Skeletal muscle tissue (tissue), 4 donors: ENCODE data around the gene UROC1. TPM values are rescaled to one million over a fixed set of nuclear protein-coding genes. Genes with fewer than 3 reads are reported as not detected.
A peak's percentile ranks its signal among the peaks of the same experiment; 100 is the strongest.

ENCODE experiments used
- H3K27ac ChIP-seq: one replicate; pipeline ENCODE4 v1.7.0; 2013; ENCODE audit warnings: mild to moderate bottlenecking, low read depth, low read length, inconsistent platforms
- H3K27me3 ChIP-seq, 3 donors: one replicate each; pipeline ENCODE4 v1.7.0; 2013; ENCODE audit warnings: low read length in 3 of 3; ENCODE audit not compliant: control insufficient read depth in 3 of 3, insufficient read depth in 3 of 3
- H3K36me3 ChIP-seq, 3 donors: one replicate each; pipeline ENCODE4 v1.7.0; 2013; ENCODE audit warnings: low read length in 3 of 3; ENCODE audit not compliant: control insufficient read depth in 3 of 3, insufficient read depth in 3 of 3
- H3K4me1 ChIP-seq, 3 donors: one replicate each; pipeline ENCODE4 v1.7.0; 2013; ENCODE audit warnings: low read length in 3 of 3, mild to moderate bottlenecking in 3 of 3; ENCODE audit not compliant: control insufficient read depth in 3 of 3, insufficient read depth in 3 of 3
- H3K4me3 ChIP-seq, 3 donors: one replicate each; pipeline ENCODE4 v1.7.0; 2013; ENCODE audit warnings: low read length in 3 of 3
- H3K9ac ChIP-seq, 3 donors: one replicate each; pipeline ENCODE4 v1.7.0; 2013; ENCODE audit warnings: low read length in 3 of 3, mild to moderate bottlenecking in 3 of 3, moderate library complexity in 2 of 3, low read depth in 1 of 3
- H3K9me3 ChIP-seq, 3 donors: one replicate each; pipeline ENCODE4 v1.7.0; 2013; ENCODE audit warnings: low read length in 3 of 3; ENCODE audit not compliant: control insufficient read depth in 3 of 3
- total RNA-seq: library from RNA; depleted of rRNA; stranded (reverse); fragments of >200 nt; gene quantifications from one replicate; pipeline ENCODE4 v1.2.3, GENCODE V29; 2014
- donor health status: Osteomylitis.

UROC1 gene
- total RNA-seq, 1 donor from 2014 or later: not detected

GRCh38 chr3:126498461-126498860, 19.1 kb downstream of the UROC1 start:
- Histone ChIP-seq H3K4me3 (no peak overlapping the region), H3K9ac (no peak overlapping the region), H3K27me3 (no peaks in the 10 kb centered on the region), H3K36me3 (no peaks in the 10 kb centered on the region), H3K27ac (no peak overlapping the region), H3K4me1 (no peaks in the 10 kb centered on the region), H3K9me3 (no peaks in the 10 kb centered on the region)

GRCh38 chr3:126497956-126498355, 19.6 kb downstream of the UROC1 start:
- Histone ChIP-seq H3K9ac (no peak overlapping the region), H3K36me3 (no peaks in the 10 kb centered on the region), H3K27ac (no peak overlapping the region), H3K4me1 (no peaks in the 10 kb centered on the region), H3K9me3 (no peaks in the 10 kb centered on the region), H3K27me3 (no peaks in the 10 kb centered on the region), H3K4me3 (no peak overlapping the region)

GRCh38 chr3:126496894-126497850, 20.4 kb downstream of the UROC1 start:
- Histone ChIP-seq H3K27ac (no peak overlapping the region), H3K4me3 (no peak overlapping the region), H3K9ac (no peak overlapping the region), H3K4me1 (no peaks in the 10 kb centered on the region), H3K36me3 (no peaks in the 10 kb centered on the region), H3K9me3 (no peaks in the 10 kb centered on the region), H3K27me3 (peaks cover 0 to 2% (median 0%) of the 10 kb centered on the region in 3 donors)

GRCh38 chr3:126495786-126496185, 21.8 kb downstream of the UROC1 start:
- no peaks in the 10 kb centered on the region for H3K36me3 ChIP-seq
- no peak overlapping the region for H3K27ac ChIP-seq
- H3K4me1 ChIP-seq: peaks cover 5 to 9% (median 8%) of the 10 kb centered on the region in 3 donors
- no peak overlapping the region for H3K9ac ChIP-seq
- no peak overlapping the region for H3K4me3 ChIP-seq
- no peaks in the 10 kb centered on the region for H3K9me3 ChIP-seq
- H3K27me3 ChIP-seq: peaks cover 0 to 2% (median 0%) of the 10 kb centered on the region in 3 donors

- Histone ChIP-seq H3K36me3 (no peaks in the 10 kb centered on the region), H3K27me3 (peaks cover 0 to 2% (median 0%) of the 10 kb centered on the region in 3 donors), H3K4me1 (peaks cover 7 to 18% (median 17%) of the 10 kb centered on the region in 3 donors), H3K27ac (no peak overlapping the region), H3K9ac (no peak overlapping the region), H3K9me3 (no peaks in the 10 kb centered on the region), H3K4me3 (no peak overlapping the region)
These were observed 22.7 kb downstream of the UROC1 start for GRCh38 chr3:126494970-126495230.

- Histone ChIP-seq H3K9ac (no peak overlapping the region), H3K4me3 (no peak overlapping the region), H3K9me3 (no peaks in the 10 kb centered on the region), H3K36me3 (no peaks in the 10 kb centered on the region), H3K27ac (no peak overlapping the region), H3K4me1 (peaks cover 7 to 19% (median 18%) of the 10 kb centered on the region in 3 donors), H3K27me3 (peaks cover 0 to 2% (median 0%) of the 10 kb centered on the region in 3 donors)
These were observed 23.2 kb downstream of the UROC1 start for GRCh38 chr3:126494204-126494969.

- peaks cover 7 to 19% (median 18%) of the 10 kb centered on the region in 3 donors for H3K4me1 ChIP-seq
- no peak overlapping the region for H3K27ac ChIP-seq
- no peak overlapping the region for H3K9ac ChIP-seq
- H3K4me3 ChIP-seq: no peak overlapping the region
- H3K9me3 ChIP-seq: no peaks in the 10 kb centered on the region
- no peaks in the 10 kb centered on the region for H3K36me3 ChIP-seq
- peaks cover 0 to 2% (median 0%) of the 10 kb centered on the region in 3 donors for H3K27me3 ChIP-seq
These were observed 23.8 kb downstream of the UROC1 start for GRCh38 chr3:126493739-126494138.

- no peaks in the 10 kb centered on the region for H3K36me3 ChIP-seq
- no peaks in the 10 kb centered on the region for H3K9me3 ChIP-seq
- no peak overlapping the region for H3K4me3 ChIP-seq
- H3K27me3 ChIP-seq: peaks cover 0 to 2% (median 0%) of the 10 kb centered on the region in 3 donors
- peaks cover 7 to 19% (median 18%) of the 10 kb centered on the region in 3 donors for H3K4me1 ChIP-seq
- no peak overlapping the region for H3K27ac ChIP-seq
- no peak overlapping the region for H3K9ac ChIP-seq
These were observed 24.5 kb downstream of the UROC1 start for GRCh38 chr3:126493051-126493450.

GRCh38 chr3:126491221-126492013, 26.2 kb downstream of the UROC1 start:
- H3K27ac ChIP-seq: no peak overlapping the region
- peaks cover 0 to 2% (median 0%) of the 10 kb centered on the region in 3 donors for H3K27me3 ChIP-seq

More at GRCh38 chr3:126491221-126492013, 26.2 kb downstream of the UROC1 start:
- Histone ChIP-seq H3K4me3 (peak overlapping the region in 1 of 3 donors; percentile 6), H3K36me3 (no peaks in the 10 kb centered on the region), H3K4me1 (peaks cover 21 to 34% (median 33%) of the 10 kb centered on the region in 3 donors), H3K9ac (peak overlapping the region in 2 of 3 donors; percentile 45 to 57), H3K9me3 (no peaks in the 10 kb centered on the region)
